ENCODE measurements around the gene SLC25A11.

The SLC25A11 gene, protein sequence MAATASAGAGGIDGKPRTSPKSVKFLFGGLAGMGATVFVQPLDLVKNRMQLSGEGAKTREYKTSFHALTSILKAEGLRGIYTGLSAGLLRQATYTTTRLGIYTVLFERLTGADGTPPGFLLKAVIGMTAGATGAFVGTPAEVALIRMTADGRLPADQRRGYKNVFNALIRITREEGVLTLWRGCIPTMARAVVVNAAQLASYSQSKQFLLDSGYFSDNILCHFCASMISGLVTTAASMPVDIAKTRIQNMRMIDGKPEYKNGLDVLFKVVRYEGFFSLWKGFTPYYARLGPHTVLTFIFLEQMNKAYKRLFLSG

DNA sequence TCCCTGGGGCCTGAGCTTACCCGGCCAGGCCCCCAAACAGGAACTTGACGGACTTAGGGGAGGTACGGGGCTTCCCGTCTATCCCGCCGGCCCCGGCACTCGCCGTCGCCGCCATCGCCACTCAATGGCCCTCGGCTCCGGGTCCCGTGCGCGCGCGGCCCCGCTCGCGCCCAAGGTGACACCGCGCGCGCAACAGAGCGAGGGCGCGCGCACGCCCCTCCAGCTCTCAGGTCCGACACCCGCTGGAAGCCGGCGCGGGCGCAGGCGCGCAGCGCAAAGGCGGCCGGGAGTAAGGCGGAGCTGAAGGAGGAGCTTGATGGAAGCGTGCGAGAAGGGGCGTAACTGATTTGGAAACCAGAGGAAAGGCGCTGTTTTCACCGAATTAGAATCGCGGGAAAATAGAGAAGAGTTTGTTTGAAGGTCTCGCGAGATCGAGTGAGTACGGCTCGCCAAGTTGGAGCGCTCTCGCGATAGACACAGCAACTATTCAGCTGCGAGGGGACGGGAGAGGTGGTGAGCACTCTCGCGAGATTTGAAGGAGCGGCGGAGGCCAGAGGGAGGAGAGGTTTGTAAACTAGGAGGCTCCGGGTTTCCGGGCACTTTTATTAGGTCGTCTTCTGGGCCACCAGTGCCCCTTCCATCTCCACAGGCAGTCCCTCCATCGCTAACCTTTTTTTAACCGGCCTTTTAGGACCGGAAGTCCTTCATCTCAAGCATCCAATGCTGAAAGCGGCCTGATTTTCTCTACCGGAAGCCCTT lies at the start of gene SLC25A11, which contains the start of gene RNF167:
SLC25A11 (minus strand) TSS at position 251 of the 759 bp plus-strand sequence; CDS start at position 115, 136 bp downstream.
RNF167 (plus strand) TSS at position 473 of the 759 bp plus-strand sequence. CDS start 642 bp downstream, outside the sequence.
- DNase-seq = peak; percentile 96

- DNase-seq = no peak
These were observed 48.1 kb upstream of the SLC25A11 start for GRCh38 chr17:4987767-4988567.

DNA sequence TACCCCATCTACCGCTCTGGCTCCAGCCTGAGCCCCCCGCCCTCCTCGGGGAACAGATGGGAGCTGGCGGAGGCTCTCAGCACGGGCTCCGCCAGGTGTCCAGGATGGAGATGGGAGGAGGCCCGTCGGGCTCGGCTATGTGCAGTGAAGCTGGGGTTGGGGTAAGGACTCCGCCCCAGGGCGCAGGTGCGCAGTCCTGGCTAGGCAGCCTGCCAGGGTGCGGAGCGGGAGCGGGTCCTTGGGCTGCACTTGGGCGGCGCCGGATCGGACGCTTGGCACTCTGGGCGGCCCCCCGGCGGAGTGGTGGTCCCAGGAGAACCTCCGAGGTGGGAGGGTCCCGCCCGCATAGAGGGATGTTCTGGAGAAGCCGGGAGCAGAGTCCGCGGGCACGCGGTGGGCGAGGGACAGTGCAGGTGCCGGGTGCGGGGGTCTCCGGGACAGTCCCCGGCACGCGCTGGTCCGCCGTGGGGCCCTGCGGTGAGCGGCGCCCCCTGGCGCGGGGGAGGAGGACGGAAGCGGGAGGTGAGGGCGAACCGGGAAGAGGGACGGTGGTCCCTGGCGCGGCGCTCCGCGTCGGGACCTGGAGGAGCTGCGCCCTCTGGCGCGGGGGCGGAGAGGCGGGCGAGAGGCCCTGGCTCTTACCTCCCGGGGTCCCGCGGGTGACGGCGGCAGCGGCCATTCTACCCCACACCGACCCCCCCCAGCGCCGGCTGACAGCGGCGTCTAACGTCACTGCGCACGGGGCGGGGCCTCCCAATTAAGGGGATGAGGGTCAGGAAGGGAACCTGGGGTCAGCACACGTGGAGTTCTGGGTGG lies 47.3 kb upstream of the SLC25A11 start, which contains the start of gene CAMTA2:
CAMTA2 (minus strand) TSS at position 725 of the 816 bp plus-strand sequence. CDS start 1,453 bp downstream, outside the sequence.
- DNase-seq = peak; percentile 96

DNA sequence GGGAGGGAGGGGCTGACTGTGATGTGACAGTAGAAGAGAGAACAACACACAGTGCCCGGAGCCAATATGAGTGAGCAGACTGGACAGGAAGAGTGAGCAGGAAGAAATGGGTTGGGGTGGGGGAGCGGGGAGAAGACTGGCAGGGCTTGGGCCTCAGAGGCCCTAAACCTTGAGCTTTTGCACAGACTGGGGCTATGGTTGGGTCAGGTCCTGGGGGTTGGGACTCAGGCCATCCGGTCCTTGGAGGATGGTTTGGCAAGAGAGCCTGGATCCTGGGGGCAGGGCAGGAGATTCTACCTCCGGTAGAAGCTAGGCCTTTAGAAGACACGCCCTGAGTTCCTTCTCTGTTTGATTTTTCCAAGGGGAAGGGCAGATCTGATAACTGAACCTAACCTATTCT lies 46.6 kb upstream of the SLC25A11 start:
- DNase-seq = no peak

DNA sequence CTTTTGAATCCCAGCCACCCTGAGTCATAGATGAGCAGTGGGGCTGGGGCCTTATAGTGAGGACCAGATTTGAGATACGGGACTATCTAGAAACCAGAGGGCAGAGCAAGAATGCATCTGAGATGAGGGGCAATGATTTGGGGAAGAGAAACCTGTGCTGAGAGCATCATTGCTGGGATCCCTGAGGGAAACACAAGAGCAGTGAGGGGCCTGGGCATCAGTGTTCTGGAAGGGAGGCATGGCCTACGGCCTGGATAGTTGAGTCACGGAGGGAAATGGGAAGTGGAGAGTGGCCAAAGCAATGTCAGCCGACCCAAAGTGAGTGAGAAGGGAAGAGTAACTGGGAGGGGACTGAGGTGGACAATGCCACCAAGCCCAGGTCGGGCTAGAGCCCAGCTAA lies 42.5 kb upstream of the SLC25A11 start:
- DNase-seq = no peak

- DNase-seq = peak; percentile 71
These were observed 40.9 kb upstream of the SLC25A11 start for GRCh38 chr17:4980644-4981216.

GRCh38 chr17:4978726-4979125 lies 38.9 kb upstream of the SLC25A11 start:
- DNase-seq = no peak

GRCh38 chr17:4974115-4974670 lies 34.3 kb upstream of the SLC25A11 start:
- no peak for DNase-seq

GRCh38 chr17:4973256-4974114 lies 33.6 kb upstream of the SLC25A11 start:
- DNase-seq = no peak

DNA sequence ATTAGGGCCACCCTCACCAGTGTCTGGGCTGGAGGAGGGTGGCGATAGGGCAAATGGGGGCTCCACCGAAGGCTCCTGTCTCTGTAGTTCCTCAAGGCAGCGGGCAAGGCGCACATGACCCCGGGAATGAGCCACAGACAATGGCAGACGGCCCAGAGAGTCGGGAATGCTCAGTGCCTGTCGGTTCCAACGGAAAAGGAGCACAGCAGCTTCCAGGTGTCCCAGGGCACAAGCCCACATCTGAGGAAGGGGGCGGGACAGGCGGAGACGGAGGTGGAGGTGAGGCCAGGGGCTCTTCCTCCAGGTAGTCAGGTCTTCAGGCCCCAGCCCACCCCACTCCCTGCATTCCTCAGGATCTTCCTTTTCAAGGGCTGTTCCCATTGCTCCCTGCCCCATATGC lies 32.9 kb upstream of the SLC25A11 start:
- DNase-seq = no peak

DNA sequence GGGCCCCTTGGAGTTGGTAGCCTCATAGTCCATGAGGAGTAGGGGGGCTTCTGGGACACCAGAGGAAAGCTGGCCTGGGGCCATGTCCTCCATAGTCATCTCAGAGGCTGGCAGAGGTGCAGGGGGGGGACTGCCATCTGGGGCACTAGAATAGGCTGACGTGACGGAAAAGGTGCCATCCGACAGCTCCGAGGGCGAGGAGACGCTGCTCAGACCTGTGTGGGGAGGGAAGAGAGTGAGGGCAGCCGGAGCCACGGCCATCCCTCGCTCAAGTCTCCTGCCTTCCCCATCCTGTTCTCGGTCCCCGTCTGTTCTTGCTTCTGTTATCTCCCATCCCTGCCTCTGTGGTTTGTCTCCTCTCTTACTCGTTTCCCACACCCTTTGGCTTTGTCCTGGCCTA lies 32.5 kb upstream of the SLC25A11 start:
- DNase-seq = no peak

DNA sequence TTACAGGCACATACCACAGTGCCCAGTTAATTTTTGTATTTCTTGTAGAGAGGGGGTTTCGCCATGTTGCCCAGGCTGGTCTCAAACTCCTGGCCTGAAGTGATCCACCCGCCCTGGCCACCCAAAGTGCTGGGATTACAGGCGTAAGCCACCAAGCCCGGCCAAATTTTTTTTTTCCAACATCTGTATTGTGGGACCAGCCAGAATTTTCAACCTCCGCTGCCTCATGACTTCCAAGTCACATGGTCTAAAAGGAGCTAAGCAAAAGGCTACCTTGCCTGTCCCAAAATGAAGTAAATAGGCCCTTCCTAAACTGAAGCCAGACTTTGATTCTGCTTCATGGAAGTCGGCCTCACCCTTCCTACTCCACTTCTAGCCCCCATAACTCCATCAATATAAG lies 32.0 kb upstream of the SLC25A11 start:
- no peak for DNase-seq

DNA sequence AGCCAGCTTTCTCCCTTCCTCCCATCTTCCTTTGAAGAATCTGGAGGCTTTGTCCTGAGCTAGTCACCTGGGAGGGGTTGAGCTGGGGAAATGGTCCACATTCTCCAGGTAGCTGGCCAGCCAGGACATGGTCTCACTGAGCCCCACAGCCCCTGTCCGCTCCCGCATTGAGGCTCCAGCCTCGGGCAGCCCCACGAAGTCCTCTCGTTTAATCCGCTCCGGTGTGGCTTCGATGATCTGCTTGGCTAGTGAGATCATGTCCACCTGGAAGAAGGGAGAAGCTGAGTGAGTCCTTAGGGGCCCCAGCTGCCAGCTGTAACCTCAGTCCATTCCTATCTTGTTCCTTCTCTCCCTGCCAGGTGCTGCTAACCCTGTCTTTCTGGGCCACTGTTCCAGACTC lies 30.4 kb upstream of the SLC25A11 start:
- DNase-seq = no peak

- peak; percentile 85 for DNase-seq
These were observed 29.8 kb upstream of the SLC25A11 start for GRCh38 chr17:4969551-4970173.

GRCh38 chr17:4969047-4969550 lies 29.3 kb upstream of the SLC25A11 start:
- peak; percentile 88 for DNase-seq

GRCh38 chr17:4968486-4969046 lies 28.7 kb upstream of the SLC25A11 start:
- DNase-seq = peak; percentile 83

DNA sequence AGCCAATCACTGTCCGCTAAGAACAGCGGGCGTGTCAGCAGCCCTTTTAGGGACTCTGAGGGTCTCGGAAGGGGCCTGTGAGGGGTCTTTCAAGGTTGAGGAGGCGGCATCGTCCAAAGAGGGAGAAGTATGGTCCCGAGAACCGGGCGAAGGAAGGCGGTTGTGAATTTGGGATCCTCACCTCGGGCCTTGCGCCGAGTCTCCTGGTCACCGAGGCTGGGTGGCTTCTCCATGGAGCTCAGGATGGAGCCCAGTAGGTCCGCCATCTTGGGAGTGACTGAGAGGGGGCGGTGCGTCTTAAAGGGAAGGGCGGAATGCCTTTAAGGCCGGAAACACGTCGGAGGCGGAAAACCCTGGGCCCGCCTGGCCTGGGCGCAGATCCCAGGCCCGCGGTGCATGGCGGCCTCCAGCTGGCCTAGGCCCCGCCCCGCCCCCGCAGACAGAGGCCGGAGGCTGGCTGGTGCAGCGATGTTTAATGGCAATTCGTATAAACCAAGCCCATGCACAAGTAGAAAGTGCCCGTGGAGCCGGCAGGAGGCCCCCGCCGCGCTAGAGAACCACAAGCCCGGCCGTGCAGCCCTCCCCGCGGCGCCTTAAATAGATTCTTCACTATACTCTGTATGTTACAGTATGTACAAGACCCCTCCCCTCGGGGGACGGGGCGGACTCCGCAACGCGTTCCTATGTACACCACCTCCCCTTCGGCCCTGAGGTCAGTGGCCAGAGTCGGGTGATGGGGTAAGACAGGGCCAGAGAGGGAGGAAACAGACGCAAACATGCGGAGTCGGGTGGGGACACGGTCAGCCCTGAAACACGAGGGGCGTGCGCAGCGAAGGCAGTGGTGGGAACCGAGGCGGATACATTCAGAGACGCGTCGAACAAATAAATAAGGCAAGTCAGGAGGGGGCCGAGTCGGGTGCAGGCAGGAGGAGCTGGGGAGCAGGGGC lies 28.0 kb upstream of the SLC25A11 start, which contains the start of gene SPAG7:
SPAG7 (minus strand) TSS at position 279 of the 947 bp plus-strand sequence; CDS start at position 266, 13 bp downstream.
- peak; percentile 98 for DNase-seq

Data from activated CD8-positive, alpha-beta memory T cell treated with anti-CD3 and anti-CD28 coated beads for 24 hours (primary cell).